GM12878 (cell line): ENCODE measurements around the gene ASAP3. TPM values are rescaled to one million over a fixed set of nuclear protein-coding genes. Genes with fewer than 3 reads are reported as not detected.
A peak's percentile ranks its signal among the peaks of the same experiment; 100 is the strongest.

Source experiments
- CBX3 ChIP-seq: fragments of 200-600 bp; sonication (generic); IDR thresholded peaks from 2 replicates; pipeline ENCODE4 v1.6.1; 2016; ENCODE audit warnings: low read depth, borderline replicate concordance
- EP300 ChIP-seq, 2 experiments: fragments of 150-350 bp in 1 of 2; IDR thresholded peaks; 2 replicates each; pipeline ENCODE4 v1.6.1; 2011 to 2012; ENCODE audit warnings: low read depth in 2 of 2, low read length in 2 of 2, borderline replicate concordance in 1 of 2, improper control_type of control experiment in 1 of 2, inconsistent platforms in 1 of 2; ENCODE audit not compliant: control insufficient read depth in 1 of 2
- FOXK2 ChIP-seq: fragments of 450-650 bp; IDR thresholded peaks from 2 replicates; pipeline ENCODE4 v1.6.1; 2017; ENCODE audit warnings: mild to moderate bottlenecking, moderate library complexity
- JUND ChIP-seq: IDR thresholded peaks from 2 replicates; pipeline ENCODE4 v1.6.1; 2012; ENCODE audit warnings: low read depth, mild to moderate bottlenecking, low read length, improper control_type of control experiment, moderate library complexity
- MYB ChIP-seq: fragments of 150-350 bp; IDR thresholded peaks from 2 replicates; pipeline ENCODE4 v1.6.1; 2014; ENCODE audit warnings: mild to moderate bottlenecking, low read depth, low read length, borderline replicate concordance
- MYC ChIP-seq: IDR thresholded peaks from 2 replicates; pipeline ENCODE4 v1.6.1; 2011; ENCODE audit warnings: mild to moderate bottlenecking, low read length, moderate library complexity, inconsistent platforms; ENCODE audit not compliant: insufficient read depth, insufficient replicate concordance, insufficient read length, severe bottlenecking
- NFYB ChIP-seq: IDR thresholded peaks from 2 replicates; pipeline ENCODE4 v1.6.1; 2011; ENCODE audit warnings: low read depth, mild to moderate bottlenecking, low read length, improper control_type of control experiment, moderate library complexity; ENCODE audit not compliant: insufficient read depth
- NR2F1 ChIP-seq: fragments of 450-650 bp; conservative IDR thresholded peaks from 2 replicates; pipeline ENCODE4 v1.6.1; 2017; ENCODE audit warnings: mild to moderate bottlenecking
- SMAD1 ChIP-seq: fragments of 450-650 bp; IDR thresholded peaks from 2 replicates; pipeline ENCODE4 v1.6.1; 2018; ENCODE audit warnings: mild to moderate bottlenecking, low read depth; ENCODE audit not compliant: partially characterized antibody
- SMAD5 ChIP-seq: IDR thresholded peaks from 2 replicates; pipeline ENCODE4 v1.6.1; 2016; ENCODE audit warnings: antibody characterized with exemption, low read depth
- SPI1 ChIP-seq: IDR thresholded peaks from 2 replicates; pipeline ENCODE4 v1.6.1; 2011; ENCODE audit warnings: low read depth, mild to moderate bottlenecking, low read length, moderate library complexity, borderline replicate concordance; ENCODE audit not compliant: insufficient read depth
- SREBF1 ChIP-seq: IDR thresholded peaks from 2 replicates; pipeline ENCODE4 v1.6.1; 2012; ENCODE audit warnings: mild to moderate bottlenecking, low read length
- SREBF2 ChIP-seq: IDR thresholded peaks from 2 replicates; pipeline ENCODE4 v1.6.1; 2012; ENCODE audit warnings: mild to moderate bottlenecking, low read length
- SRF ChIP-seq, 2 experiments: IDR thresholded peaks; 2 replicates each; pipeline ENCODE4 v1.6.1; 2011; ENCODE audit warnings: low read depth in 2 of 2, low read length in 2 of 2, mild to moderate bottlenecking in 1 of 2, moderate library complexity in 1 of 2
- TAF1 ChIP-seq: IDR thresholded peaks from 2 replicates; pipeline ENCODE4 v1.6.1; 2011; ENCODE audit warnings: mild to moderate bottlenecking, low read depth, low read length, borderline replicate concordance
- WRNIP1 ChIP-seq: IDR thresholded peaks from 2 replicates; pipeline ENCODE4 v1.6.1; 2011; ENCODE audit warnings: low read depth, low read length, improper control_type of control experiment, borderline replicate concordance
- ZNF622 ChIP-seq: fragments of 450-650 bp; IDR thresholded peaks from 2 replicates; pipeline ENCODE4 v1.6.1; 2017; ENCODE audit warnings: mild to moderate bottlenecking, inconsistent platforms
- polyA plus RNA-seq, 11 experiments: library from polyadenylated mRNA; depleted of rRNA in 4 of 11; unstranded in 6 of 11; stranded (reverse) in 5 of 11; fragments of >200 nt; fragmentation: Nextera tagmentation in 4 of 11; fragmentation: Illumina TruSeq in 1 of 11; extraction: Ambion mirVana in 4 of 11; extraction: Trizol in 1 of 11; gene quantifications; 1 replicate in 1 of 11; 2 replicates in 10 of 11; pipeline versions ENCODE4 v1.2.1 to v1.2.3, GENCODE V29; 2011 to 2016; ENCODE audit warnings: inconsistent platforms in 2 of 11, missing spikeins in 2 of 11, low read depth in 1 of 11
- total RNA-seq, 4 experiments: library from RNA; depleted of rRNA in 3 of 4; stranded (reverse); fragments of >200 nt in 3 of 4; fragmentation: Illumina TruSeq in 1 of 4; extraction: Trizol in 1 of 4; gene quantifications; 2 replicates each; pipeline versions ENCODE4 v1.2.1 to v1.2.3, GENCODE V29; 2013 to 2021
- TF ChIP-seq, protein P1 (sequence below): IDR thresholded peaks from 2 replicates; pipeline ENCODE4 v1.6.1; 2011; ENCODE audit warnings: borderline replicate concordance, low read depth, mild to moderate bottlenecking, moderate library complexity, mixed read lengths, low read length; ENCODE audit not compliant: insufficient read depth; ENCODE audit errors: extremely low read length
- TF ChIP-seq, protein P2 (sequence below): fragments of 450-650 bp; IDR thresholded peaks from 2 replicates; pipeline ENCODE4 v1.6.1; 2016; ENCODE audit warnings: mild to moderate bottlenecking
- TF ChIP-seq, protein P3 (sequence below): IDR thresholded peaks from 2 replicates; pipeline ENCODE4 v1.6.1; 2011; ENCODE audit warnings: mild to moderate bottlenecking, low read depth, low read length, moderate library complexity; ENCODE audit not compliant: insufficient replicate concordance
- TF ChIP-seq, protein P4 (sequence below): fragments of 450-650 bp; IDR thresholded peaks from 2 replicates; pipeline ENCODE4 v1.6.1; 2017; ENCODE audit warnings: mild to moderate bottlenecking, low read depth, inconsistent platforms; ENCODE audit not compliant: poor library complexity, severe bottlenecking
- TF ChIP-seq, protein P5 (sequence below): fragments of 450-650 bp; IDR thresholded peaks from 2 replicates; pipeline ENCODE4 v1.6.1; 2017; ENCODE audit warnings: borderline replicate concordance

Gene ASAP3
- total and polyA plus RNA-seq, 10 of the 15 experiments (the other 5 are each of a cell fraction or from before 2014, with no cell fraction given) = 0.04 to 0.92 (median 0.34) TPM; not detected in 1

DNA sequence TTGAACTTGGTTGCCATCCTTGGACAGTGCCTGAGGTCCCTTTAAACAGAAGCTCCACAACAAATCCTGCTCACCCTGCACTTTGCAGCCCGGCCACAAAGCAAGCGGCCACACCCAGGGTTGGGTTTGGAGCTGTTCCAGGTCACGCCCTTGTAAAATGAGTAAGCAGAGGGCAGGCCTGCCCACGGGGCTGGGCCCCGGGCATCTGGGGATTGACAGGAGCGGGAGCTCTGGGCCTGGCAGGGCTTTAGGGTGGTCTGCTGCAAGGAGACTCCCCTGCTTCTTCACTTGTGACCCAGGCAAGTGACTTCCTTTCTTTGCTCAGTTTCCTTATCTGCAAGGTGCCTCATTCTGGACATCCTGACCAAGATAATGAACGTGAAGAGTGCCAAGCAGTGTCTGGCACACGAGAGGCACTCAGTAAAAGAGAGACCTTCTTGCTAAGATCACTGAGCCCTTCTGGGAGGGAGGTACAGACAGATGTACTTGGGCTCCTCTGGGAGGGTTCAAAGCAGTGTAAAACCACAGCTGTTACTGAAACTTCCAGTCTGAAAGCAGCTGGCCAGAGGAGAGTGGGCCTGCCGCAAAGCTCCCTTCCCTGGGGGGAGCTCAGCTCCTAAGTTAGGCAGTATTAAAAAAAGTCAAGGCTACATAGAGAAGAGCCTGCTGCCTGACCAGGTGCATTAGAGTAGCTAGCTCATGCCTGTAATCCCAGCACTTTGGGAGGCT is 44.4 kb upstream of the ASAP3 start (continued):
- TF ChIP-seq, protein P1, sequence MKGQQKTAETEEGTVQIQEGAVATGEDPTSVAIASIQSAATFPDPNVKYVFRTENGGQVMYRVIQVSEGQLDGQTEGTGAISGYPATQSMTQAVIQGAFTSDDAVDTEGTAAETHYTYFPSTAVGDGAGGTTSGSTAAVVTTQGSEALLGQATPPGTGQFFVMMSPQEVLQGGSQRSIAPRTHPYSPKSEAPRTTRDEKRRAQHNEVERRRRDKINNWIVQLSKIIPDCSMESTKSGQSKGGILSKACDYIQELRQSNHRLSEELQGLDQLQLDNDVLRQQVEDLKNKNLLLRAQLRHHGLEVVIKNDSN = no peak
- TF ChIP-seq FOXK2 = no peak
- TF ChIP-seq WRNIP1 = no peak
- no peak for TF ChIP-seq SPI1
- TF ChIP-seq, protein P2, sequence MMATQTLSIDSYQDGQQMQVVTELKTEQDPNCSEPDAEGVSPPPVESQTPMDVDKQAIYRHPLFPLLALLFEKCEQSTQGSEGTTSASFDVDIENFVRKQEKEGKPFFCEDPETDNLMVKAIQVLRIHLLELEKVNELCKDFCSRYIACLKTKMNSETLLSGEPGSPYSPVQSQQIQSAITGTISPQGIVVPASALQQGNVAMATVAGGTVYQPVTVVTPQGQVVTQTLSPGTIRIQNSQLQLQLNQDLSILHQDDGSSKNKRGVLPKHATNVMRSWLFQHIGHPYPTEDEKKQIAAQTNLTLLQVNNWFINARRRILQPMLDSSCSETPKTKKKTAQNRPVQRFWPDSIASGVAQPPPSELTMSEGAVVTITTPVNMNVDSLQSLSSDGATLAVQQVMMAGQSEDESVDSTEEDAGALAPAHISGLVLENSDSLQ = peak; percentile 80
- TF ChIP-seq, protein P3, sequence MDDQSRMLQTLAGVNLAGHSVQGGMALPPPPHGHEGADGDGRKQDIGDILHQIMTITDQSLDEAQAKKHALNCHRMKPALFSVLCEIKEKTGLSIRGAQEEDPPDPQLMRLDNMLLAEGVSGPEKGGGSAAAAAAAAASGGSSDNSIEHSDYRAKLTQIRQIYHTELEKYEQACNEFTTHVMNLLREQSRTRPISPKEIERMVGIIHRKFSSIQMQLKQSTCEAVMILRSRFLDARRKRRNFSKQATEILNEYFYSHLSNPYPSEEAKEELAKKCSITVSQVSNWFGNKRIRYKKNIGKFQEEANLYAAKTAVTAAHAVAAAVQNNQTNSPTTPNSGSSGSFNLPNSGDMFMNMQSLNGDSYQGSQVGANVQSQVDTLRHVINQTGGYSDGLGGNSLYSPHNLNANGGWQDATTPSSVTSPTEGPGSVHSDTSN = no peak
- TF ChIP-seq SRF (IDR thresholded peaks at IDR 0.05; ENCODE audit: low read depth in 2 of 2, low read length in 2 of 2) = no peak
- TF ChIP-seq, protein P4, sequence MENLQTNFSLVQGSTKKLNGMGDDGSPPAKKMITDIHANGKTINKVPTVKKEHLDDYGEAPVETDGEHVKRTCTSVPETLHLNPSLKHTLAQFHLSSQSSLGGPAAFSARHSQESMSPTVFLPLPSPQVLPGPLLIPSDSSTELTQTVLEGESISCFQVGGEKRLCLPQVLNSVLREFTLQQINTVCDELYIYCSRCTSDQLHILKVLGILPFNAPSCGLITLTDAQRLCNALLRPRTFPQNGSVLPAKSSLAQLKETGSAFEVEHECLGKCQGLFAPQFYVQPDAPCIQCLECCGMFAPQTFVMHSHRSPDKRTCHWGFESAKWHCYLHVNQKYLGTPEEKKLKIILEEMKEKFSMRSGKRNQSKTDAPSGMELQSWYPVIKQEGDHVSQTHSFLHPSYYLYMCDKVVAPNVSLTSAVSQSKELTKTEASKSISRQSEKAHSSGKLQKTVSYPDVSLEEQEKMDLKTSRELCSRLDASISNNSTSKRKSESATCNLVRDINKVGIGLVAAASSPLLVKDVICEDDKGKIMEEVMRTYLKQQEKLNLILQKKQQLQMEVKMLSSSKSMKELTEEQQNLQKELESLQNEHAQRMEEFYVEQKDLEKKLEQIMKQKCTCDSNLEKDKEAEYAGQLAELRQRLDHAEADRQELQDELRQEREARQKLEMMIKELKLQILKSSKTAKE = peak; percentile 18
- no peak for TF ChIP-seq ZNF622
- TF ChIP-seq NR2F1 = 0 out of 2 replicates have a peak, but pooled peaks have one; percentile 15
- no peak for TF ChIP-seq MYB
- no peak for TF ChIP-seq JUND
- TF ChIP-seq TAF1 = peak; percentile 53; the same call in 1 of the 2 replicates
- TF ChIP-seq EP300 (IDR thresholded peaks at IDR 0.05; ENCODE audit: borderline replicate concordance in 1 of 2, control insufficient read depth in 1 of 2, low read depth in 2 of 2, low read length in 2 of 2) = peak in 1 of 2 experiments; percentile 50; a peak in 2 of 4 replicates
- TF ChIP-seq, protein P5, sequence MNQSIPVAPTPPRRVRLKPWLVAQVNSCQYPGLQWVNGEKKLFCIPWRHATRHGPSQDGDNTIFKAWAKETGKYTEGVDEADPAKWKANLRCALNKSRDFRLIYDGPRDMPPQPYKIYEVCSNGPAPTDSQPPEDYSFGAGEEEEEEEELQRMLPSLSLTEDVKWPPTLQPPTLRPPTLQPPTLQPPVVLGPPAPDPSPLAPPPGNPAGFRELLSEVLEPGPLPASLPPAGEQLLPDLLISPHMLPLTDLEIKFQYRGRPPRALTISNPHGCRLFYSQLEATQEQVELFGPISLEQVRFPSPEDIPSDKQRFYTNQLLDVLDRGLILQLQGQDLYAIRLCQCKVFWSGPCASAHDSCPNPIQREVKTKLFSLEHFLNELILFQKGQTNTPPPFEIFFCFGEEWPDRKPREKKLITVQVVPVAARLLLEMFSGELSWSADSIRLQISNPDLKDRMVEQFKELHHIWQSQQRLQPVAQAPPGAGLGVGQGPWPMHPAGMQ = no peak
- no peak for TF ChIP-seq SREBF2
- no peak for TF ChIP-seq SMAD5
- no peak for TF ChIP-seq SREBF1
- no peak for TF ChIP-seq SMAD1
- TF ChIP-seq CBX3 = no peak
- TF ChIP-seq MYC = no peak
- no peak for TF ChIP-seq NFYB
